HG03135 (cell line): ENCODE data around the gene RAB19.
A peak's percentile ranks its signal among the peaks of the same experiment; 100 is the strongest.

Experiments used
- ATAC-seq: cut with Tn5 transposase; IDR thresholded peaks from one replicate; pipeline ENCODE4 v1.9.1; 2021; ENCODE audit warnings: mild to moderate bottlenecking, moderate library complexity; ENCODE audit not compliant: unreplicated experiment

RAB19 gene

GRCh38 chr7:140403878-140404564 lies at the start of gene RAB19:
Gene RAB19, plus strand, starts transcription at chr7:140404058. Its CDS starts 3,589 bp downstream, at chr7:140407647.
- no peak for ATAC-seq

- no peak for ATAC-seq
Measured at GRCh38 chr7:140358024-140358411, 45.8 kb upstream of the RAB19 start.

GRCh38 chr7:140358412-140359051 lies 45.3 kb upstream of the RAB19 start:
- no peak for ATAC-seq

- ATAC-seq, result no peak
Measured at GRCh38 chr7:140360697-140361229, 43.1 kb upstream of the RAB19 start.

- ATAC-seq, result no peak
Measured at GRCh38 chr7:140364819-140365218, 39.0 kb upstream of the RAB19 start.

- no peak for ATAC-seq
Measured at GRCh38 chr7:140367528-140367927, 36.3 kb upstream of the RAB19 start.

GRCh38 chr7:140369294-140369693 lies 34.6 kb upstream of the RAB19 start:
- no peak for ATAC-seq

GRCh38 chr7:140375323-140375722 lies 28.5 kb upstream of the RAB19 start:
- no peak for ATAC-seq

GRCh38 chr7:140375892-140376730 lies 27.7 kb upstream of the RAB19 start:
- ATAC-seq, result no peak

- no peak for ATAC-seq
Measured at GRCh38 chr7:140383954-140384713, 19.7 kb upstream of the RAB19 start.

GRCh38 chr7:140384894-140385545 lies 18.8 kb upstream of the RAB19 start:
- ATAC-seq, result no peak

- ATAC-seq, result no peak
Measured at GRCh38 chr7:140389445-140389844, 14.4 kb upstream of the RAB19 start.

GRCh38 chr7:140390034-140390433 lies 13.8 kb upstream of the RAB19 start:
- no peak for ATAC-seq

- peak; percentile 43 for ATAC-seq
Measured at GRCh38 chr7:140390466-140391190, 13.2 kb upstream of the RAB19 start.

- ATAC-seq, result no peak
Measured at GRCh38 chr7:140391634-140392033, 12.2 kb upstream of the RAB19 start.

- no peak for ATAC-seq
Measured at GRCh38 chr7:140393756-140394306, 10.0 kb upstream of the RAB19 start.

- peak; percentile 99 for ATAC-seq
Measured at GRCh38 chr7:140397784-140398750, 5.8 kb upstream of the RAB19 start, which contains the start of gene SLC37A3. Gene SLC37A3, minus strand, starts transcription at chr7:140398530. Its CDS starts 16,004 bp downstream, at chr7:140382526.

- no peak for ATAC-seq
Measured at GRCh38 chr7:140398821-140399220, 5.0 kb upstream of the RAB19 start.
